ENCODE results near the gene PEX6.
A peak's percentile ranks its signal among the peaks of the same experiment; 100 is the strongest.

Gene PEX6, protein sequence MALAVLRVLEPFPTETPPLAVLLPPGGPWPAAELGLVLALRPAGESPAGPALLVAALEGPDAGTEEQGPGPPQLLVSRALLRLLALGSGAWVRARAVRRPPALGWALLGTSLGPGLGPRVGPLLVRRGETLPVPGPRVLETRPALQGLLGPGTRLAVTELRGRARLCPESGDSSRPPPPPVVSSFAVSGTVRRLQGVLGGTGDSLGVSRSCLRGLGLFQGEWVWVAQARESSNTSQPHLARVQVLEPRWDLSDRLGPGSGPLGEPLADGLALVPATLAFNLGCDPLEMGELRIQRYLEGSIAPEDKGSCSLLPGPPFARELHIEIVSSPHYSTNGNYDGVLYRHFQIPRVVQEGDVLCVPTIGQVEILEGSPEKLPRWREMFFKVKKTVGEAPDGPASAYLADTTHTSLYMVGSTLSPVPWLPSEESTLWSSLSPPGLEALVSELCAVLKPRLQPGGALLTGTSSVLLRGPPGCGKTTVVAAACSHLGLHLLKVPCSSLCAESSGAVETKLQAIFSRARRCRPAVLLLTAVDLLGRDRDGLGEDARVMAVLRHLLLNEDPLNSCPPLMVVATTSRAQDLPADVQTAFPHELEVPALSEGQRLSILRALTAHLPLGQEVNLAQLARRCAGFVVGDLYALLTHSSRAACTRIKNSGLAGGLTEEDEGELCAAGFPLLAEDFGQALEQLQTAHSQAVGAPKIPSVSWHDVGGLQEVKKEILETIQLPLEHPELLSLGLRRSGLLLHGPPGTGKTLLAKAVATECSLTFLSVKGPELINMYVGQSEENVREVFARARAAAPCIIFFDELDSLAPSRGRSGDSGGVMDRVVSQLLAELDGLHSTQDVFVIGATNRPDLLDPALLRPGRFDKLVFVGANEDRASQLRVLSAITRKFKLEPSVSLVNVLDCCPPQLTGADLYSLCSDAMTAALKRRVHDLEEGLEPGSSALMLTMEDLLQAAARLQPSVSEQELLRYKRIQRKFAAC
- total RNA-seq: 32.7 to 40.0 reads per million in 2 donors

DNA sequence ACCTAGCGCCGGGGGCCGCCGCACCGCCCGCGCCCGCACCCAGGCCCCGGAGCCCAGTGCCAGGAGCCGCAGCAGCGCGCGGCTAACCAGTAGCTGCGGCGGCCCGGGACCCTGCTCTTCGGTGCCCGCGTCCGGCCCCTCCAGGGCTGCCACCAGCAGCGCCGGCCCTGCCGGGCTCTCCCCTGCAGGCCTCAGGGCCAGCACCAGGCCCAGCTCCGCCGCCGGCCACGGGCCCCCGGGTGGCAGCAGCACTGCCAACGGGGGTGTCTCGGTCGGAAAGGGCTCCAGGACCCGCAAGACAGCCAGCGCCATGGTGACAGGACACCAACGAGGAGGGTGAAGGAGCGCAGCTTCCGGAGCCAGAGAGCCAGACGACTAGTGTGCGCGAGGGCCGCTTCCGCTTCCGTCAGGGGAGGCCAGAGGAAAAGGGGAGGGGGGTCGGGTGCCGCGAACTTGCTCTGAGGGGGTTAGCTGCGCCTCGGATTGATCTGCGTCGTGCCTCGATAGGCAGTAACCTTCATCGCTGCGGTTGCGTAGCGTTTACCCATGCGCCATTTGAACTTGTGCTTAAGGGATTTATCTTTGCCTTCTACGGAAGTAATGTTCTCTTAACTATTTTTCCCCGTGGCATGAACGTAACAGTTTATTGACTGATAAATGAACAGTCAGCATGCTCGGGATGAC is at the start of gene PEX6:
Gene PEX6, minus strand, starts transcription at position 343 of the 684 bp plus-strand sequence. Its CDS starts 31 bp downstream, at position 312.
- DNase-seq: peak; percentile 82 to 99 (median 89)

DNA sequence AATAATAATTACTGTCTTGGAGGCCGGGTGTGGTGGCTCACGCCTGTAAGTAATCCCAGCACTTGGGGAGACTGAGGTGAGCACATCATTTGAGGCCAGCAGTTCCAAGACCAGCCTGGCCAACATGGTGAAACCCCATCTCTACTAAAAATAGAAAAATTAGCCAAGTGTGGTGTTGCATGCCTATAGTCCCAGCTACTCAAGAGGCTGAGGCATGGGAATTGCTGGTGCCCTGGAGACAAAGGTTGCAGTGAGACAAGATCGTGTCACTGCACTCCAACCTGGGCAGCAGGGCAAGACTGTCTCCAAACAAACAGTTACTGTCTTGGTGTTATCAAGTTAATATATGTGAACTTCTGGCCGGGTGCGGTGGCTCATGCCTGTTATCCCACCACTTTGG is 47.4 kb upstream of the PEX6 start:
- no peak for DNase-seq

DNA sequence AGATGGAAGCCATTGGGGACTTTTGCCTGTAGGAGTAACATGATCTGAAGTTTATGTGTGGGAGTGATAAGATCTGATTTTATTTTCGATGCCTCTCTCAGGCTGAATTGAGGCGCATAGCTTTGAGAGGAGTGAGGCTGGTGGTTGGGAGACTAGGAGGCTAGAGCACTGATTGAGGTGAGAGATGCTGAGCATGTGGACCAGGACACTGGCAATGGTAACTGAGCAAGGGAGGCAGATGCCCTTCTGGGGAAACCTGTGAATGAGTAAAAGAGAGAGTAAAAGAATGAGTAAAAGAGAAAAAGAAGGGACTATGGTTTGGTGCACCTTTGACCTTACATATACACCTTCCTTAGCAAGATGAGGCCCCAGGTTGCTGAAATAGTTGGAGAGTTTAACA is 45.5 kb upstream of the PEX6 start:
- DNase-seq: peak in 1 of 5 experiments; percentile 76

DNA sequence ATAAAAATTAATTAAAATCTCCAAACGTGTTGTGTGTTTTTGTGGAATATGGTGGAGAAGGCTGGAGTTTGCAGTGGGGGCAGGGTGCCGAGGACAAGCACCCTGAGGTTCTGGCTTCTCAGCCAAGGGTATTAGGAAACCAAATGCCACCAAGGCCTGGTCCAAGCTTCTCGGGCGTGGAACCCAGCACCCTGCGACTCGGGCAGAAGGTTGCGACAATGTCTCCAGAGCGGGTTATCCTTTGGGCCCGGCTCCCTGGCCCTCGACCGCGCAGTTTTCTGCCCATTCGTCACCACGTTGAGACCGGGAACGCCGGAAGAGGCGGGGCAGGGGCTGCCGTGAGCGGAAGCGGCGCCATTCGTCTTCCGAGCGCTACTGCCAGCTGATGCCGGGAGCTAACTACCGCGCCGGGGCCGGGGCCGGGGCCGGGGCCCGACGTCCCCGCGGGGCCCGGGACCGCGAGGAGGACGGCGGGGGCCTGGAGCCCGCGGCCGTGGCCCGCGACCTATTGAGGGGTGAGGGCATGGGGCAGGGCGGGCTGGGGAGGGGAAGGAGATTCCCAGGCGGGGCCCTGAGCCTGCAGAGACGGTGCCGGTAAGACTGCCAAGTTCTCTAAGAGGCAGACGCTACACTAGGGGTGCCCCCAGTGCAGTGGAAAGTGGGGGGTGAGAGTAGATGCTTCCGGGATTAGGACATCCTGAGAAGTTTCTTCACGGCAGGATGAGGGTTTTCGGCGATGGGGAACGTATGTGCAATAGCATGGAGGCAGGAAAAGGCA is 42.5 kb upstream of the PEX6 start, which contains the start of gene RRP36:
Gene RRP36, plus strand, starts transcription at position 354 of the 778 bp plus-strand sequence. Its CDS starts 32 bp downstream, at position 386.
- peak; percentile 25 to 68 (median 50) for DNase-seq

DNA sequence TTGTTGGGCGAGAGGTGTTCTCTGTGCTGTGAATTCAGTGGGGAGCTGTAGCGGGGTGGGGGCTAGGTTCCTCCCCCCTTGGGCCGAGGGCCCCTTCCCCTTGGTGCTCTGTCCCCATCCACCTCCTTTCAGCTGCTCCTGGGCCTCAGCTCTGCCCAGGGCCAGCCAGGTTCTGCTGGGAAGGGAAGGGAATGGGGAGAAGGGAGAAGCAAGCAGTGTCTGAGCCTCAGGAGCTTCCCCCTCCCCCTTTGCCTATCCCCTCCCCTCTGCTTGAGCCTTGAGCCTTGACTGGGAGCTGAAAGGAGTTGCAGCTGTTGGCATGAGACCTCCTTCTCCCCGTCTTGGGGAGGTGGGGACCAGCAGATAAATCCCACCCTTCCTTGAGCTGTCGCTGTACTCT is 41.9 kb upstream of the PEX6 start:
- DNase-seq: no peak

DNA sequence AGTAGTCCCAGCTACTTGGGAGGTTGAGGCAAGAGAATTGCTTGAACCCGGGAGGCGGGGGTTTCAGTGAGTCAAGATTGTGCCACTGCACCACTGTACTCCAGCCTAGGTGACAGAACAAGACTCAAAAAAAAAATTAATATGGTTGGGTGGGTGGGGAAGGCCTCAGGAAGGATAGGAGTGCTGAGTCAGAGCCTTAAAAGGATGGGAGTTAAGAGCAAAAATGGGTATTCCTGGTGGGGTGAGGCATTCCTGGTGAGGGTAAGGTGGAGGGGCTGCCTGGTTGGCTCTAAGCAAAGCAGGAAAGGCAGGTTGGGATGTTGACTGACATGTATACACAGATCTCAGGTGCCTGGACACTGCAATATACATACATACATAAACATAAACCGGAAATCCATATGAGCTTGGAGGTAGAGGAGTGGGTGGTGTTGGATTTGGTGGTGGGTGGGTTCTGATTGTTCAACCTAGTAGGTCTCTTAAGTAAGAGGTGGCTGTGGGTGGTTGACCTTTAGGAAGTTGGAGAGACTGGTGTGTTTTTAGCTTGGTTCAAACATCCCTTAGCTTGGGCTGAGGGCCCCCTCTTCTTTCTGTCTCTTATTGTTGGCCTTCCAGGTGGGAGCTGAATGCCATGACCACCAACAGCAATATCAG is 41.2 kb upstream of the PEX6 start:
- DNase-seq: no peak

DNA sequence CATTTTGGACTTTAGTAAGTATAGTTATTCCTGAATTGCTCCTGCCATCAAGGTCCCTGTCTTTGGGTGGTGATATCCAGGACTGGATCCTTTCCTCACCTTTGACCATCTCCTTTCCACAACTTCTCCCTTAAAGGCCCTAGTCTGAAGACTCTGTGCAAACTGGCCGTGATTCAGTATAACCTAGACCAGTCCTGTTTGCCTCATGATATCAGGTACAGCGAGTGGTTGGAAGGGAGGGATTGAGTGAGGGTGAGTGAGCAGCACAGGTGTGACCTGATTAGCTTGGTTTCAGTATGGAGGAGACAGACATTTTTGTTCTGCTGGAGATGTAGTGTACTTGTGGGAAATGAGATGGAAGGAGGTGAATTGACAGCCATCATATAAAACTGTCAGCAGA is 40.2 kb upstream of the PEX6 start:
- no peak for DNase-seq

DNA sequence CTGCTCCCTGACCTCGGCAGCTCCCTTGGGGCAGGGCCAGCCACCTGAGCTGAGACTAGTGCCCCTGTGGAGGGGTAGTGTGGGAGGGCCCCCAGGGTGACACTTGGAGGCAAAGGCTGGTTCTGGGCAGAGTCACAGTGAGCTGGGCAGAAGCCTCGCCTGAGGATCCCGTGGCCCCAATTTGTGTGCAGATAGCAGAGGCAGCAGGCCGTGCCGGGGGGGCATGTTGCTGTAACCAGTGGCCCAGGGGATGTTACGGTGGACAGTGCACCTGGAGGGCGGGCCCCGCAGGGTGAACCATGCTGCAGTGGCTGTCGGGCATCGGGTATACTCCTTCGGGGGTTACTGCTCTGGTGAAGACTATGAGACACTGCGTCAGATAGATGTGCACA is 38.0 kb upstream of the PEX6 start:
- no peak for DNase-seq

DNA sequence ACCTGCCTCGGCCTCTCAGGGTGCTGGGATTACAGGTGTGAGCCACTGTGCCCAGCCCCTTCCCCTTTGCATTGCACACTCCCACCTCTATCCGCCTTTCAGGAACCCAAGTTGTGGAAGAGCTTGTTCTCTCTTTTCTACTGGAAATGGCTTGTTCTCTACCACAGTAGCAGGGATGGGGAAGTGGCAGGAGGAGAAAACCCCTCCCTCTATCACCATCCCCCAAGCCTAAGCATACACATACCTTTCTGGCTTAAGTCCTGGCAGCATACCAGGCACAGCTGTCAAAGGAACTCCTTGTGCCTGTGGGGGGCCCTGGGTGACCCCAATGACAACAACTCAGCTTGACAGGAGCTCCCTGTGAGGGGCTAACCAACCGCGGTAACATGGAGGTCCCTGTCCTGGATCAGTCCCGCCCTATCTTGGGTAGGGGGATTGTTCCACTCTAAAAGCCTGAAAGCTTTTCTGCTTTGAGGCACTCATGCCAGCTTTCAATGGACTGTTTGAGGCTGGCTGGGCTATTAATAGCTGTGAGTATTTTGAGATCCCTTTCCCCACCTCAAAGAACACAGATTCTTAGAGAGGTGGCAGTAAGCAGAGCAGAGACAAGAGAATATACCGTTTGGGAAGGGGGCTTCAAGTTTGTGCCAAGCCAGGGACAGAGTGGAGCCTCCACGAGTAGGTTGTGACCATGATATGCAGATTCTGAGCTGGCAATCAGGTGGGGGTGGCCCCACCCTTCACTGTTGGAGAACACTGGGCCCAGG is 37.4 kb upstream of the PEX6 start:
- DNase-seq: no peak

DNA sequence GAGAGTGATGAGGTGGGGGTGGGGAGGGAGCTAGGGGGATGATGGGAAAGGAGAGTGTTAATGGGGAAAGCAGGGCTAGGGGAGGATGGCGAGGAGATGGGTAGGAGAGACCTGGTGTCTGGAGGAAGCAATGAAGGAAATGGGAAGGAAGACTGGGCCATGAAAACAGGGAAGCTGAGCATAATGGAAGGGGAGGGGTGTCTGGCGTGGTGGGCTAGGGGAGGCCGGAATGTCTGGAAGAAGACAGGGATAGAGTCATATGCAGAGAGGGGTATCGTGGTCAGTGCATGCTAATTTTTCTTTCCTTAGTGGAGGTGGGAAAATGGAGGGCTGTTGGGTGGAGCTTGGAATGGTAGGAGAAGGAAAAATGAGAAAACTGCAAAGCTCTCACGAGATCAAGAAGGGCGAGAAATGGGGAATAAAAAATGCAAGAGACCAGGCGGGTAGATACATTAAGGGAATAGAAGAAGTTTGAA is 35.5 kb upstream of the PEX6 start:
- DNase-seq: no peak

DNA sequence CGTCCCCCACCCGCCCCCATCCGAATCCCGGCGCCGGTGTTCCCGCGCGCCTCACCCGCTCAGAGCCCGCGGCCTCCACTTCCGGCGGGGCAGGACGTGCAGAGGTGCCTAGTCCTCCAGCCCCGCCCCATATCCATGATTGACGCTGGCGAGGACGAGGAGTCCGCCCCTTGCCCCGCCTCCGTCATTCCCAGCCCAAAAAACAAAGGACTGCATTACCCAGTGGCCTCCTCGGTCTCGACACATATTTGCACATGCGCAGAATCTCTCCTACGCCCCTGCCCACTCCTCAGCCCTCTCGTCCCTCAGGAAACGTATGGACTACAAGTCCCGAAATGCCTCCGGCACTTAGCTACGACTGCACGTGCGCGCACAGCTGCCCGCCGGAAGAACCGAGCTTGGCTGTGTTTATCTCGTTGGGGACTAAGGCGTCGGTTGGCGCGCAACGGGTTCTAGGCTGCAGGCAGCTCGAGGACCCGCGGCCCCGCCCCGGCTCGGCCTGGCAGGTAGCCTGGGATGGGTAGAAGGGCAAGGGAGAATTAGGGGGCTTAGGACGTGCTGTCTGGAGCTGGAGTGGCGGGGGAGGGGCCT is 35.0 kb upstream of the PEX6 start, which contains the start of the genes KLHDC3 and MEA1:
Gene KLHDC3, plus strand, starts transcription at position 407 of the 591 bp plus-strand sequence. CDS start 2,944 bp downstream, outside the sequence.
Gene MEA1, minus strand, starts transcription at position 104 of the 591 bp plus-strand sequence. CDS start 133 bp downstream, outside the sequence.
- peak; percentile 92 to 100 (median 98) for DNase-seq

DNA sequence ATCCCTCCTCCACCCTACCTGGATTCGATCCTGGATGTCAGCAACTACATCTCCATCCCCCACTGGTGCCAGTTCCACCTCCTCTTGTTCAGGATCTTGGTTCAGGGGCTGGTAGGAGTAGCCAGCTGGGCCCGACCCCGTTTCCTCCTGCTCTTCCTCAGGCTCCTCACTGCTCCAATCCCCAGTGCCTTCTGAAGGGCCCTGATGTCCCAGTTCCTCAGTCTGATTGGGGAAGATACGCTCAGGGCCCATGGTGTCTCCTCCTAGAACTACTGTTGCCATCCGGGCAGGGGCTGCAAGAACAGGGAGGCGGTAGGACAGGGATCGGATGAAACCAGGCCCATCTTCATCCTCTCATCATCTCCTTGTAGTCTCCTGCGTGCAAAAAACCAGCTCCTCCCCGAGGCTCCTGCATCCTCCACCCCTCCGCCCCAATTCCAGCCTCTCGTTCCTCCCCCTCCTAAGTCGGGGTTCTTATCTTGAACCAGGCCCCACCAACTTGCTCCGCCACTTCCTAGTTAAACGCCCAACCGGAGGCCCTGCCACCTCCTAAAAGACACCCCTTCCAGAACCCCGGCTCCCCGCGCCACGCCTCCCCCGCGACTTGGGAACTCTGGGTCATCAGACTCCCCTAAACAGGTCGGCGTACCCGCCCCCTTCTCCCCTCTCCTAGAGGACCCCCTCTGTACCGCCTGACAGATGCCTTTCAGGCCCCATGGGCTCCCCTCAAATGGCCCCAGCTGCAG is 34.3 kb upstream of the PEX6 start:
- no peak for DNase-seq

DNA sequence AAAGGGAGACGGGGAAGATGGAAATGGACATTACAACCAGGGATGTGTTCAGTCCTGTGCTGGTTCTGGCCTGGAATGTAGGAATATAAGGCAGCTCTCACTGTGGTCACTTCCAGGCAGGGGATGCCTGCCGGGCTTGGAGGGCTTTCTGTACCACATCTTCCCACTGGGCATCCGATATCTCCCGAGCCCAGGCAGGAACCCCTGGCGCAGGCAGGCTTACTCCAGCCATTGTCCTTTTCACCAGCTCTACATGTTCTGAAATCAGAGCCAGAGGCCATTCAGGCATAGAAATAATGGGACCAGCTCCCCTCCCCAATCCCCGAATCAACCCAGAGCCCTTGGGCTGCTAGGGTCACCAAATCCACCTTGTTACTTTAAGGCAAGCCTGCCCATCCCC is 33.4 kb upstream of the PEX6 start:
- DNase-seq: no peak

DNA sequence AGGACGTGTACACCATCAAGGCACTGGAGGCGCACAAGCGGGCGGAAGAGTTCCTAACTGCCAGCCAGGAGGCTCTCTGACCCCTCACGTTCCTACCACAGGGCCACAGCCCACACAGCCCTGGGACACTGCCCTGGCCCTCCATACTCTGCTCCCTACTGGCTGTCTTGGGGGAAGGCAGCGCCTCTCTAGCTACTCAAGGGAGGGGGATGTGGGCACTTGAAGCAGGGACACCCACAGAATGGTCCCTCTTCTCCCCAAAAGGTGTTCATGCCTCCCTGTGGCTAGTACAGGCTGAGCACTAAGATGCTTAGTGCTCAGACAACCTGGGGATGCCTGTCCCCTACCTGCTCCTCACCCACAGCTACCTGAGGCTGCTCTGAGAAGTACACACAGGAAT is 32.2 kb upstream of the PEX6 start:
- DNase-seq: no peak

DNA sequence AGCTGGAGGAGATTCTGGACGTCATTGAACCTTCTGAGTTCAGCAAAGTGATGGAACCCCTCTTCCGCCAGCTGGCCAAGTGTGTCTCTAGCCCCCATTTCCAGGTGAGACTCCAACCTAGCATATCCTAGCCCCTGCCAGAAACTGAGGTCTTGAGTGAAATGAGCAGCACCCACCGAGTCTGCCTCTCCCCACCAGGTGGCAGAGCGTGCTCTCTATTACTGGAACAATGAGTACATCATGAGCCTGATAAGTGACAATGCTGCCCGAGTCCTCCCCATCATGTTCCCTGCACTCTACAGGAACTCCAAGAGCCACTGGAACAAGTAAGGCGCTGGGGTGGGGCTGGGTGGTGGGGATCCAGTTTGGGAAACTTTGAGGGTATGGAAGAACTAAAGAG is 30.1 kb upstream of the PEX6 start:
- peak in 1 of 5 experiments; percentile 50 for DNase-seq

DNA sequence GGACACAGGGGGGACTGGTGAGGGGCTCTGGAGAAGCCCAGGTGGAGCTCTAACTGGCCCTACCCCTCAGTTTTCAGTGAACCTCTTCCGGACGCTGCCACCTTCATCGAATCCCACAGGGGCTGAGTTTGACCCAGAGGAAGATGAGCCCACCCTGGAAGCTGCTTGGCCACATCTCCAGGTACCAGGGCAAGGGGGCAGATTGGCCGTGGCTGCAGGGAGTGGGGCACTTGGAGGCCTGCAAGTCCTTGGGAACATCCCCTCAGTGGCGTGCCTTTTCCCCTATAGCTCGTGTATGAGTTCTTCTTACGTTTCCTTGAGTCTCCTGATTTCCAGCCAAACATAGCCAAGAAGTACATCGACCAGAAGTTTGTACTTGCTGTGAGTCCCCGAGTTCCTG is 28.1 kb upstream of the PEX6 start:
- DNase-seq: no peak

DNA sequence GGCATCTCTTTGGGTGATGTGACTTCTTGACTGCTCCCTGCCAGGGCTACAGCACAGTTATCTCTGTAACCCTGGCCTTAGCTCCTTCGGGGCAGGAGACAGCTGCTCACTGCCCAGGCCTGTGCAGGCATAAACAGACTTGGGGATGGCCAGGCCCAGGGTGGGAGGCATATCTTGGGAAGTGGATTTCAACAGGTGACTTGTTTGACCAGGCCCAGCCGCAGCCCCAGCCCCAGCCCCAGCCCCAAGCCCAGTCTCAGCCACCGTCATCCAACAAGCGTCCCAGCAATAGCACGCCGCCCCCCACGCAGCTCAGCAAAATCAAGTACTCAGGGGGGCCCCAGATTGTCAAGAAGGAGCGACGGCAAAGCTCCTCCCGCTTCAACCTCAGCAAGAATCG is 27.3 kb upstream of the PEX6 start:
- DNase-seq: no peak

DNA sequence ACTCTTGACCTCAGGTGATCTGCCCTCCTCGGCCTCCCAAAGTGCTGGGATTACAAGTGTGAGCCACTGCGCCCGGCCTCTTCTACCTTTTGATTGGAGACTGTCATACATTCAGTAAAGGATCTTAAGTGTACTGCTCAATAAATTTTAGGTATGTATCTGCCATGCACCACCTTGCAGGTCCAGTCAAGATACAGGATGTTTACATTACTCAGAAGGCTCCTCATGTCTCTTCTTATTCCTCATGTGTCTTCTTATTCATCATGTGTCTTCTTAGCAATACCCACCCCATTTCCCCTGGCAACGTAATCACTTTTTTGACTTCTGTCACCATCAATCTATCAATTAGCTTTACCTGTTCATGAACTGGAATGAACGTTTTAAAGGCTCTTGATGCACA is 26.9 kb upstream of the PEX6 start:
- DNase-seq: no peak

DNA sequence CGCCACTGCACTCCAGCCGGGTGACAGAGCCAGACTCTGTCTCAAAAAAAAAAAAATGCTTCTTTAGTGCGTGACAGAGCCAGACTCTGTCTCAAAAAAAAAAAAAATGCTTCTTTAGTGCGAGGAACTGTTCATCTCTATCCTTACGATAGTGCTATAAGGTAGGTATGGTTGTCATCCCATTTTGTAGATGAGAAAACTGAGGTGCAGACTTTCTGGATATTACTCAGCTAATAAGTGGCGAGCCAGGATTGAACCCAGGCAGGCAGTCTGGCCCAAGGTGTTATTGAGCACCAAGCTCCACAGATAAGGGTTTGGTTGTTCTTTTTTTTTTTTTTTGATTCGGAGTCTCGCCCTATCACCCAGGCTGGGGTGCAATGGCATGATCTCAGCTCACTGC is 22.9 kb upstream of the PEX6 start:
- no peak for DNase-seq
